Endometrial microvascular endothelial cells (primary cell): ENCODE data around the gene BBS1. TPM values are rescaled to one million over a fixed set of nuclear protein-coding genes. Genes with fewer than 3 reads are reported as not detected.

Experiments used
- in situ Hi-C: cut with HindIII; loops from 2 replicates; pipeline ENCODE4 v1.10.0; 2017; ENCODE audit warnings: low sequenced_read_pairs, low pct_unique_long_range_greater_than_20kb; ENCODE audit errors: inconsistent ontology term
- total RNA-seq: library from RNA; depleted of rRNA; stranded (reverse); fragments of >200 nt; gene quantifications from one replicate; pipeline ENCODE4 v1.2.3, GENCODE V29; 2015; ENCODE audit errors: inconsistent ontology term

The BBS1 gene
- total RNA-seq, 1 donor from 2014 or later: 26.7 TPM

GRCh38 chr11:66476173-66476840 lies 34.1 kb upstream of the BBS1 start:
- in situ Hi-C loops: no loop called here

GRCh38 chr11:66476841-66477251 lies 33.6 kb upstream of the BBS1 start:
- in situ Hi-C loops: no loop called here

DNA sequence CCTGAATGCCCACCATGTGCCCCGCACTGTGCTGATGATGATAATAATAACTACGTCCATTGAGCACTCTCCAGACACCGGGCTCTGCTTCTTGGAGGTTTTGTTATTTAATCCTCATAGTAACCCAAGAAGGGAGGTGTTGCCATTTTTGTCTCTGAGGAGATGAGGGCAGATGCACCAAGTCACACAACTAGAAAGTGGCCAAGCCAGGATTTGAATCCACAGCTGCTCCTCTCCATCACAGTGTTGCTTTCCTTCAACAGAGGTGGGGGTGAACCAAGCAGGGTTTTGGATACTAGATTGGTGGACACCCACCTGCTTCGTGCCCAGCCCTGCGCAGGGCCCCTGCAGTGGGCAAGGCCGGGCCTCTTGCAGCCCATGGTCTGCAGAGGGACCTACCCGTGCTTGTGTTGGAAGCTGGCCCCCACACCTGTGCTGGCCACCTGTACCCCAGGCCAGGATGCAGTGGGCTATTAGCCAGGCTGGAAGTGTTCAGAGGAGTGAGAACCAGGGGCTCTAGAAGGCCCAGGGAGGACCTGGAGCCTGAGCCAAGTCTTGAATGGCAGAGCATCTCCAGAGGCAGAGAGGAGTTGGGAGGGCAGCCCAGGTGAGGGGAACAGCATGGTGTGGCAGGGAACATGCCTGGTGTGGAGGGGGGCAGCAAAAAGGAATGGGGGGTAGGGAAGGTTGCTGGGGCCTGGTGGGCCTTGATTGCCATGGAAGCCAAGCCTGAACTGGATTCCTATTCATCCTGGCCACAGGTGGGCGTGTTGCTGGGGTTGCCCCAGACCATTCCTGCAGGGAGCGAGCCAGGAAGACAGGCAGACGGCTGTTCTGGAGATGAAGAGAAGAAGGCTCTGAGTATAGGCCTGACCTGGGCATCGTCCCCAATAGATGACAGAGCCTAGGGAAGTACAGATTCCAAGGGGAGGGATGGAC lies 32.9 kb upstream of the BBS1 start:
- in situ Hi-C loops: no loop called here

- in situ Hi-C loops: no loop called here
Measured at GRCh38 chr11:66478729-66479393, 31.6 kb upstream of the BBS1 start.

- in situ Hi-C loops: no loop called here
Measured at GRCh38 chr11:66479394-66480116, 30.9 kb upstream of the BBS1 start.

- in situ Hi-C loops: no loop called here
Measured at GRCh38 chr11:66480117-66480938, 30.1 kb upstream of the BBS1 start, which contains the start of gene DPP3. Gene DPP3 (plus strand): TSS chr11:66480434. CDS start chr11:66482201, 1,767 bp downstream.

GRCh38 chr11:66484806-66485380 lies 25.5 kb upstream of the BBS1 start:
- in situ Hi-C loops: no loop called here

- in situ Hi-C loops: no loop called here
Measured at GRCh38 chr11:66488957-66489356, 21.5 kb upstream of the BBS1 start.

GRCh38 chr11:66489636-66490035 lies 20.8 kb upstream of the BBS1 start:
- in situ Hi-C loops: no loop called here

DNA sequence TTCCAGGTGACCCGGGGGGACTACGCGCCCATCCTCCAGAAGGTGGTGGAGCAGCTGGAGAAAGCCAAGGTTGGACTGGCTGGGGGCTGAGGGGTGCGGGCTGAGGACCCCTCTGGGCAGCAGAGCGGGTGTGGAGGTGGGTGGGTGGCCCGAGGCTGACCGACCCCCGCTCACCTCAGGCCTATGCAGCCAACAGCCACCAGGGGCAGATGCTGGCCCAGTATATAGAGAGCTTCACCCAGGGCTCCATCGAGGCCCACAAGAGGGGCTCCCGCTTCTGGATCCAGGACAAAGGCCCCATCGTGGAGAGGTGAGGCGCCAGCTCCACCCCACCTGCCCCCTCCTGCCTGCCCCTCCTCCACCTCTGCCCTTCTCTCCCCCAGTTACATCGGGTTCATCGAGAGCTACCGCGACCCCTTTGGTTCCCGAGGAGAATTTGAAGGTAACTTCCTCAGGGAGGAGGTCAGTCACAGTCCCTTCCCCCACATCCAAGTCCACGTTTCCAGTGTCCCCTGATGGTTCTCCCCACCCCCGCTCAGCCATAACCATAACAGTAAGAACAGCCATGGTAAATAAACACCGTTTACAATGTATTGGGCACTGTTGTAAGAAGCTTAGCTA lies 19.0 kb upstream of the BBS1 start:
- in situ Hi-C loops: no loop called here

- in situ Hi-C loops: no loop called here
Measured at GRCh38 chr11:66492161-66492865, 18.1 kb upstream of the BBS1 start.

GRCh38 chr11:66493130-66493529 lies 17.3 kb upstream of the BBS1 start:
- in situ Hi-C loops: no loop called here

DNA sequence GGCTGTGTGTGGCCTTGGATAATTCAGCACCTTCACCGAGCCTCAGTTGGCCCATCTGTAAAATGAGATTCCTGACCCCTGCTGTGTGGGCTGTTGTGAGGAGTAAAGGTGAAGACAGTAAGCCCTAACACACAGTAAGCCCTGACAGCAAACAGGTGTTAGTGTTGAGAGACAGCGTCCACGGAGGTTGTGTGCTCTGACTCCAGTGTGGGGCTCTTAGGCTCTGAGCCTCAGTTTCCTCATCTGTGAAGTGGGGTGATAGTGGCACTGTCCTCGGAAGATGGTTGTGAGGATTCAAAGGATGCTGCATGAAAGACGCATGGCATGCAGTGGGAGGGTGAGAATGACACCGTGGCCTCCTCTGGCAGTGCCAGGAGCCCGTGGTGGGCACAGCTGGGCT lies 16.0 kb upstream of the BBS1 start:
- in situ Hi-C loops: no loop called here

- in situ Hi-C loops: no loop called here
Measured at GRCh38 chr11:66494935-66495334, 15.5 kb upstream of the BBS1 start.

- in situ Hi-C loops: no loop called here
Measured at GRCh38 chr11:66495401-66495854, 15.0 kb upstream of the BBS1 start.

DNA sequence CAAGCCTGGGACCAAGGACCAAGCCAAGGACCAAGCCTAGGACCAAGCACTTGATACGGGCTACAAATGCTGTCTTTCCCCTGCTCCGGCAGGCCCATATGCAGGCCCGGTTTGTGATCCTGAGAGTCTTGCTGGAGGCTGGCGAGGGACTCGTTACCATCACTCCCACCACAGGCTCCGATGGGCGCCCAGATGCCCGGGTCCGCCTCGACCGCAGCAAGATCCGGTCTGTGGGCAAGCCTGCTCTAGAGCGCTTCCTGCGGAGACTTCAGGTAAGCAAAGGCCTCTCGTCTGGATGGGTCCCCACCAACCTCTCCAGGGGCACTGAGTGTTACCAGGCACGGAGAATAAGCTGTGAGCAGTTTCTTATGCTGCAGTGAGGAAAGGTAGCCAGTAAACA lies 13.2 kb upstream of the BBS1 start:
- in situ Hi-C loops: no loop called here

GRCh38 chr11:66498506-66498905 lies 11.9 kb upstream of the BBS1 start:
- in situ Hi-C loops: no loop called here
